GM12872 (cell line): ENCODE results near the gene CHAC1.

Experiments
- TF ChIP-seq, protein P1 (sequence below): IDR thresholded peaks from 3 replicates; pipeline ENCODE4 v1.5.1; 2011; ENCODE audit warnings: low read depth, mild to moderate bottlenecking, low read length, moderate library complexity; ENCODE audit not compliant: insufficient read depth

CHAC1 gene

DNA sequence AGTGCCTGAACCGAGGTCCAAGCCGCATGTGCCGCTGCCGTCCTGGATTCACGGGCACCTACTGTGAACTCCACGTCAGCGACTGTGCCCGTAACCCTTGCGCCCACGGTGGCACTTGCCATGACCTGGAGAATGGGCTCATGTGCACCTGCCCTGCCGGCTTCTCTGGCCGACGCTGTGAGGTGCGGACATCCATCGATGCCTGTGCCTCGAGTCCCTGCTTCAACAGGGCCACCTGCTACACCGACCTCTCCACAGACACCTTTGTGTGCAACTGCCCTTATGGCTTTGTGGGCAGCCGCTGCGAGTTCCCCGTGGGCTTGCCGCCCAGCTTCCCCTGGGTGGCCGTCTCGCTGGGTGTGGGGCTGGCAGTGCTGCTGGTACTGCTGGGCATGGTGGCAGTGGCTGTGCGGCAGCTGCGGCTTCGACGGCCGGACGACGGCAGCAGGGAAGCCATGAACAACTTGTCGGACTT lies 17.0 kb upstream of the CHAC1 start:
- TF ChIP-seq, protein P1, sequence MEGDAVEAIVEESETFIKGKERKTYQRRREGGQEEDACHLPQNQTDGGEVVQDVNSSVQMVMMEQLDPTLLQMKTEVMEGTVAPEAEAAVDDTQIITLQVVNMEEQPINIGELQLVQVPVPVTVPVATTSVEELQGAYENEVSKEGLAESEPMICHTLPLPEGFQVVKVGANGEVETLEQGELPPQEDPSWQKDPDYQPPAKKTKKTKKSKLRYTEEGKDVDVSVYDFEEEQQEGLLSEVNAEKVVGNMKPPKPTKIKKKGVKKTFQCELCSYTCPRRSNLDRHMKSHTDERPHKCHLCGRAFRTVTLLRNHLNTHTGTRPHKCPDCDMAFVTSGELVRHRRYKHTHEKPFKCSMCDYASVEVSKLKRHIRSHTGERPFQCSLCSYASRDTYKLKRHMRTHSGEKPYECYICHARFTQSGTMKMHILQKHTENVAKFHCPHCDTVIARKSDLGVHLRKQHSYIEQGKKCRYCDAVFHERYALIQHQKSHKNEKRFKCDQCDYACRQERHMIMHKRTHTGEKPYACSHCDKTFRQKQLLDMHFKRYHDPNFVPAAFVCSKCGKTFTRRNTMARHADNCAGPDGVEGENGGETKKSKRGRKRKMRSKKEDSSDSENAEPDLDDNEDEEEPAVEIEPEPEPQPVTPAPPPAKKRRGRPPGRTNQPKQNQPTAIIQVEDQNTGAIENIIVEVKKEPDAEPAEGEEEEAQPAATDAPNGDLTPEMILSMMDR: no peak

DNA sequence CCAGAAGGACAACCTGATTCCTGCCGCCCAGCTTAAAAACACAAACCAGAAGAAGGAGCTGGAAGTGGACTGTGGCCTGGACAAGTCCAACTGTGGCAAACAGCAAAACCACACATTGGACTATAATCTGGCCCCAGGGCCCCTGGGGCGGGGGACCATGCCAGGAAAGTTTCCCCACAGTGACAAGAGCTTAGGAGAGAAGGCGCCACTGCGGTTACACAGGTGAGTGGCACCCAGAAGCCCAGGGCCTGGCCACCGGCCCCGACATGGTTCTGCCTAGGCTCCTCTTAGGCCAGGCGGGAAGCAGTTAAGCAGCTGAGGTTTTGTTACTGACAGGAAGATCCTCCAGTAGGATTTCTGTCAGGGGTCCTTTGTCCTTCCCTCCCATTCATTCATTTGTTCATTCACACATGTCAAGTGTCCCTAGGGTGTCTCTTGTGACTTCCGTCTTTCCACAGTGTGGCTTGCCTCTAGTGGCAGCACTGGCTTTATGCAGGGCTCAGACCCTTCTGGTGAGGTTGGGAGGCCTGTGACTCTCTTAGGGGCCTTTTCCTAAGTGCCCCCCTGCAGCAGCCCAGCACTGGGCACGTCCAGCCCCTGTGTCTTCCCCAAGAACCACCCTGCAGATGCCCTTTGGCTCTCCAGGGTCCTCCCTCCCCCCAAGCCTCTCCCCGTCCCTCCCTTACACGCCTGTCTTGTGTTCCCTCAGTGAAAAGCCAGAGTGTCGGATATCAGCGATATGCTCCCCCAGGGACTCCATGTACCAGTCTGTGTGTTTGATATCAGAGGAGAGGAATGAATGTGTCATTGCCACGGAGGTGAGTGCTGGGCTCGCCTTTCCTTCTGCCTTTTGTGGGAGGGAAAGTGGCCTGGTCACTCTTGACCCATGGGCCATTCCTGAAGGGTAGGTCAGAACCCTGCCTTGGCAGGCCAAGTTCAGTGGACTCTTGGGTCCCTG lies 16.3 kb upstream of the CHAC1 start:
- TF ChIP-seq, protein P1: peak; percentile 49; the same call in 2 of the 3 replicates

DNA sequence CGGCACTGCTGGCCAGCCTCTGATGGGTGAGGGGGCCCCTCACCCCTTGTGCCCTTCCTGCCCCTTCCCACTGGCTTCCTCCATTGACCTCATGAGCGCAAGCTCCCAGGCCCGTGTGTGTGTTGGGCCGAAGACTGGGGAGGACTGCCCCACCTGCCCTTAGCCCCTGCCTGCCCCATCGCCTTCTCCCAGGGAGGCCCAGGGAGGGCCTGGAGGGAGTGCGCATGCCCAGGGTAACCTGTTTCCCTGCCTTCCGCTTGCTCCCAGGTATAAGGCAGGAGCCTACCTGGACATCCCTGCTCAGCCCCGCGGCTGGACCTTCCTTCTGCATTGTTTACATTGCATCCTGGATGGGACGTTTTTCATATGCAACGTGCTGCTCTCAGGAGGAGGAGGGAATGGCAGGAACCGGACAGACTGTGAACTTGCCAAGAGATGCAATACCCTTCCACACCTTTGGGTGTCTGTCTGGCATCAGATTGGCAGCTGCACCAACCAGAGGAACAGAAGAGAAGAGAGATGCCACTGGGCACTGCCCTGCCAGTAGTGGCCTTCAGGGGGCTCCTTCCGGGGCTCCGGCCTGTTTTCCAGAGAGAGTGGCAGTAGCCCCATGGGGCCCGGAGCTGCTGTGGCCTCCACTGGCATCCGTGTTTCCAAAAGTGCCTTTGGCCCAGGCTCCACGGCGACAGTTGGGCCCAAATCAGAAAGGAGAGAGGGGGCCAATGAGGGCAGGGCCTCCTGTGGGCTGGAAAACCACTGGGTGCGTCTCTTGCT lies 15.3 kb upstream of the CHAC1 start:
- TF ChIP-seq, protein P1: peak; percentile 56

DNA sequence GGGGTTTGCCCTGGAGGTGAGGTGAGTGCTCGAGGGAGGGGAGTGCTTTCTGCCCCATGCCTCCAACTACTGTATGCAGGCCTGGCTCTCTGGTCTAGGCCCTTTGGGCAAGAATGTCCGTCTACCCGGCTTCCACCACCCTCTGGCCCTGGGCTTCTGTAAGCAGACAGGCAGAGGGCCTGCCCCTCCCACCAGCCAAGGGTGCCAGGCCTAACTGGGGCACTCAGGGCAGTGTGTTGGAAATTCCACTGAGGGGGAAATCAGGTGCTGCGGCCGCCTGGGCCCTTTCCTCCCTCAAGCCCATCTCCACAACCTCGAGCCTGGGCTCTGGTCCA lies 14.8 kb upstream of the CHAC1 start:
- TF ChIP-seq, protein P1: no peak

DNA sequence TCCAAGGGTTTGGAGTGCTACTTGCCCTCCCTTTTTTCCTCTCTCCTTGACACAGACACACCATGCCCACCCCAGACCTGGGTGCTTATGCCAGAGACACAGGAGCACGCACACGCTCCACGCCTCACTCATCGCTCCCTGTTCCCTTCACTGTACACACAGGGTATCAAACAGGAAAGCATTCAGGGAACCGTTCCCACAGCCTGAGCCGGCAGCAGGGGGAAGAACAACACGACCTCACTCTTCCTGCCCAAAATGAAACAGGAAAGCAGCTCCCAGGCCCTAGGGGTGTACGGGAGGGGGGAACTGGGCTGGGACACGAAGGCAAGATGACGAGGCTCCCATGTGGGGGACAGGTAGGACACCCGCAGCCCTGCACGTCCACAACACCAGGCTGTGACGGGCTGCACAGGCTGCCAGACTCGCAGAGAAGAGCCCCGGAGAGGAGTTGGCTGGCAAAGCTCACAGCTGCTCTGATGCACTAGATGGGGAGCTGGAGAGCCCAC lies 12.9 kb upstream of the CHAC1 start:
- TF ChIP-seq, protein P1: no peak

DNA sequence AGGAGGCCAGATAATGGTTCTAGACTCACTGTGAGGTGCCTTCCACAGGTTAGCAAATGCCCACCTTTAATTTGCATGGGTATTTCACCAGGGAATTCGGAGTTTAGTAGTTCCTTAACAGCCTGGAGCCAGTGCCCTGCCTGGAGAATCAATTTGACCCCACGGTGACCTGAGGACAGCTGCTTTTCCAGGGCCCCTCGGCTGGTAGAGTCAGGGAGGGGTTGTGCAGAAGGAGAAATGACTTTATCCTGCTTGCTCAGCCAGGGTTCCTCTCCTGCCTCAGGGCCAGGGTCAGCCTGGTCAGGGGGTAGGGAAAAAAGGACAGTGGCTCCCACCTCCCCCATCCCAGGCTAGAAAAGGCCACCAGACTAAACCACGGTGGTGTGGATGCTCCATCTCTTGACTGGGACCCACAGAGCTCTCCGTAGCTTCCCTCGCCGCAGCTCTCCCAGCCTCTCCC lies 12.2 kb upstream of the CHAC1 start:
- TF ChIP-seq, protein P1: no peak

DNA sequence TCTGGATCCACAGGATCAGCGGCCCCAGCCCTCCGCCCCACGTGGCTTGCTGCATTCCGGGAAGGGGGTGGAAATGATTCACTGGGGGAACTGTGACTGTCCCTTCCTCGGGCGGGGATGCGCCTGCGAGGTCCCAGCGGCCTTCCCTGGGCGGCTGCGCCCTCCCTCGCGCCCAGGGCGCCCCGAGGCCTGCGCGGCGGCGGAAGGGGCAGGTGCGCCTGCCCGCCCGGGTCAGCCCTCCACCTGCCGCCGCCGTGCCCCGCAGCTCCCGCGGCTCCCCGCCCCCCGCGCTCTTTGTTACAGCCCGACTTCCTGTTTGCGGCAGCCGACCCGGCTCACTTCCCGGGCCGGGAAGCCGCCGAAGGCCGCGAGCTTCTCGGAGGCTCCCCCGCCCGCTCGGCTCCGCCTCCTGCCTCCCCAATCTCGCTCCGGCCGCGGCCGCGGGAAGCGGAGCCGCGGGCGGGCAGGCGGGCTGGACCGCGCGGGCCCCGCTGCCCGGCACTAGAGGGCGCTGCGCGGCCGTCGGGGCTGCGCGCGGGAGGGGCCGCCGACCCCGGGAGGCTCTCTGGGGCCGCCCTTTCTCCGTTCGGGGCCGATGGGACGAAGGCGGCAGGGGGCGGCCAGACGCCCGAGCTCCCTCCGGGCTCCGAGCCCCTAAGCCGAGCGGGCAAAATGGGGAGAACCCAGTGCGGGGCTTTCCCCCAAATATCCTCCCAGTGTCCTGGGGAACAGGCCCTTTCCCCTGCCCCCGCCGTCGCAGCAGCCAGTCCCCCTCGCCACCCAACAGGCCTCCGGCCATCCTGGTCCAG lies 11.5 kb upstream of the CHAC1 start:
- TF ChIP-seq, protein P1: peak; percentile 49; the same call in 1 of the 3 replicates
